ENCODE measurements around the gene ATP9B. TPM values are rescaled to one million over a fixed set of nuclear protein-coding genes. Genes with fewer than 3 reads are reported as not detected.

The ATP9B gene
- total RNA-seq, 1 donor from 2014 or later: 37.3 TPM

- TF ChIP-seq CTCF (IDR thresholded peaks at IDR 0.05; ENCODE audit: unreplicated experiment): no peak
- Mint-ChIP-seq H3K27me3 (ENCODE audit: unreplicated experiment) (peaks cover under 1% of the 10 kb centered on the region), H3K36me3 (ENCODE audit: low read depth, unreplicated experiment) (peaks cover 3% of the 10 kb centered on the region), H3K4me3 (ENCODE audit: unreplicated experiment) (no peak overlapping the region), H3K27ac (ENCODE audit: unreplicated experiment) (no peak overlapping the region), H3K4me1 (ENCODE audit: unreplicated experiment) (no peaks in the 10 kb centered on the region), H3K9me3 (ENCODE audit: unreplicated experiment) (no peaks in the 10 kb centered on the region)
- no peak for DNase-seq (ENCODE audit: low spot score)
Measured at GRCh38 chr18:79250301-79250981, 181.2 kb downstream of the ATP9B start.

- H3K9me3 Mint-ChIP-seq (ENCODE audit: unreplicated experiment): no peaks in the 10 kb centered on the region
- no peaks in the 10 kb centered on the region for H3K4me1 Mint-ChIP-seq (ENCODE audit: unreplicated experiment)
- DNase-seq (ENCODE audit: low spot score): no peak
- peaks cover 3% of the 10 kb centered on the region for H3K36me3 Mint-ChIP-seq (ENCODE audit: low read depth, unreplicated experiment)
- no peak for TF ChIP-seq CTCF (IDR thresholded peaks at IDR 0.05; ENCODE audit: unreplicated experiment)
- no peak overlapping the region for H3K27ac Mint-ChIP-seq (ENCODE audit: unreplicated experiment)
- no peak overlapping the region for H3K4me3 Mint-ChIP-seq (ENCODE audit: unreplicated experiment)
- H3K27me3 Mint-ChIP-seq (ENCODE audit: unreplicated experiment): peaks cover 3% of the 10 kb centered on the region
Measured at GRCh38 chr18:79251021-79251420, 181.8 kb downstream of the ATP9B start.

GRCh38 chr18:79252904-79253633, 183.9 kb downstream of the ATP9B start:
- no peak for DNase-seq (ENCODE audit: low spot score)
- Mint-ChIP-seq H3K4me3 (ENCODE audit: unreplicated experiment) (no peak overlapping the region), H3K27ac (ENCODE audit: unreplicated experiment) (no peak overlapping the region), H3K4me1 (ENCODE audit: unreplicated experiment) (no peaks in the 10 kb centered on the region), H3K9me3 (ENCODE audit: unreplicated experiment) (no peaks in the 10 kb centered on the region), H3K36me3 (ENCODE audit: low read depth, unreplicated experiment) (peaks cover 3% of the 10 kb centered on the region), H3K27me3 (ENCODE audit: unreplicated experiment) (peaks cover 3% of the 10 kb centered on the region)
- no peak for TF ChIP-seq CTCF (IDR thresholded peaks at IDR 0.05; ENCODE audit: unreplicated experiment)

- TF ChIP-seq CTCF (IDR thresholded peaks at IDR 0.05; ENCODE audit: unreplicated experiment): no peak
- Mint-ChIP-seq H3K4me1 (ENCODE audit: unreplicated experiment) (peaks cover 25% of the 10 kb centered on the region), H3K27me3 (ENCODE audit: unreplicated experiment) (peaks cover 6% of the 10 kb centered on the region), H3K9me3 (ENCODE audit: unreplicated experiment) (no peaks in the 10 kb centered on the region), H3K36me3 (ENCODE audit: low read depth, unreplicated experiment) (peaks cover 11% of the 10 kb centered on the region), H3K4me3 (ENCODE audit: unreplicated experiment) (no peak overlapping the region), H3K27ac (ENCODE audit: unreplicated experiment) (no peak overlapping the region)
- DNase-seq (ENCODE audit: low spot score): no peak
Measured at GRCh38 chr18:79257480-79257879, 188.3 kb downstream of the ATP9B start.

GRCh38 chr18:79258447-79258846, 189.3 kb downstream of the ATP9B start:
- H3K27ac Mint-ChIP-seq (ENCODE audit: unreplicated experiment): no peak overlapping the region
- no peak for DNase-seq (ENCODE audit: low spot score)

More at GRCh38 chr18:79258447-79258846, 189.3 kb downstream of the ATP9B start:
- Mint-ChIP-seq H3K27me3 (ENCODE audit: unreplicated experiment) (peaks cover 6% of the 10 kb centered on the region), H3K9me3 (ENCODE audit: unreplicated experiment) (no peaks in the 10 kb centered on the region), H3K4me3 (ENCODE audit: unreplicated experiment) (no peak overlapping the region), H3K36me3 (ENCODE audit: low read depth, unreplicated experiment) (peaks cover 11% of the 10 kb centered on the region), H3K4me1 (ENCODE audit: unreplicated experiment) (peaks cover 25% of the 10 kb centered on the region)
- TF ChIP-seq CTCF (IDR thresholded peaks at IDR 0.05; ENCODE audit: unreplicated experiment): no peak

Data from endothelial cell (in vitro differentiated cells).